ENCODE measurements around the gene IFITM1.

IFITM1 gene

GRCh38 chr11:363948-364761 is 50.3 kb downstream of the IFITM1 start:
- peaks cover 51% of the 10 kb centered on the region for H3K27me3 Mint-ChIP-seq
- H3K4me1 Mint-ChIP-seq: peaks cover 14% of the 10 kb centered on the region
- no peak overlapping the region for H3K27ac Mint-ChIP-seq

More at GRCh38 chr11:363948-364761, 50.3 kb downstream of the IFITM1 start:
- Mint-ChIP-seq H3K9me3 (peaks cover 14% of the 10 kb centered on the region), H3K36me3 (no peaks in the 10 kb centered on the region), H3K4me3 (no peak overlapping the region)
- ATAC-seq: peak; percentile 88

Measured in stimulated activated memory B cell treated with anti-CD40 and anti-IgM and Interleukin-4, amounts not matched to agents 10 μg/mL and 1 μg/mL and 100 μg/mL, for 72 hours (primary cell).